Activated T-helper 17 cell treated with anti-CD3 and anti-CD28 coated beads, Interleukin-2, amount 50 U/mL, for 72 hours (primary cell): ENCODE results near the gene C13orf46. TPM values are rescaled to one million over a fixed set of nuclear protein-coding genes. Genes with fewer than 3 reads are reported as not detected.

Experiments used
- ATAC-seq: fragments of 150-1000 bp; cut with Tn5 transposase; replicated peaks from 2 replicates; pipeline ENCODE4 v1.10.0; 2021; ENCODE audit warnings: mild to moderate bottlenecking, moderate library complexity
- H3K27ac Mint-ChIP-seq: one replicate; pipeline ENCODE4 v1.8.0; 2022; ENCODE audit warnings: mixed read lengths
- H3K27me3 Mint-ChIP-seq: one replicate; pipeline ENCODE4 v1.8.0; 2022; ENCODE audit warnings: mixed read lengths
- H3K36me3 Mint-ChIP-seq: one replicate; pipeline ENCODE4 v1.8.0; 2022; ENCODE audit warnings: low read depth, mild to moderate bottlenecking, mixed read lengths
- H3K4me1 Mint-ChIP-seq: one replicate; pipeline ENCODE4 v1.8.0; 2022; ENCODE audit warnings: mixed read lengths
- H3K4me3 Mint-ChIP-seq: one replicate; pipeline ENCODE4 v1.8.0; 2022; ENCODE audit warnings: mild to moderate bottlenecking, mixed read lengths
- H3K9me3 Mint-ChIP-seq: one replicate; pipeline ENCODE4 v1.8.0; 2022; ENCODE audit warnings: mixed read lengths
- total RNA-seq, 2 donors: library from RNA; stranded (reverse); gene quantifications; one replicate each; pipeline ENCODE4 v1.2.3, GENCODE V29; 2022

The C13orf46 gene
- total RNA-seq, 2 donors from 2014 or later: 1.3 to 3.9 TPM

- Mint-ChIP-seq H3K27me3 (no peaks in the 10 kb centered on the region), H3K36me3 (peaks cover 16% of the 10 kb centered on the region), H3K9me3 (no peaks in the 10 kb centered on the region), H3K4me3 (no peak overlapping the region), H3K4me1 (no peaks in the 10 kb centered on the region), H3K27ac (no peak overlapping the region)
- no peak for ATAC-seq
Measured at GRCh38 chr13:113952151-113952982, 21.5 kb downstream of the C13orf46 start.

- peak; percentile 91 for ATAC-seq
- no peak overlapping the region for H3K4me3 Mint-ChIP-seq
- H3K9me3 Mint-ChIP-seq: no peaks in the 10 kb centered on the region
- no peaks in the 10 kb centered on the region for H3K27me3 Mint-ChIP-seq
- H3K4me1 Mint-ChIP-seq: no peaks in the 10 kb centered on the region
- H3K27ac Mint-ChIP-seq: no peak overlapping the region
- H3K36me3 Mint-ChIP-seq: peaks cover 16% of the 10 kb centered on the region
Measured at GRCh38 chr13:113951246-113951999, 22.5 kb downstream of the C13orf46 start.

GRCh38 chr13:113950451-113951245, 23.2 kb downstream of the C13orf46 start:
- H3K36me3 Mint-ChIP-seq: peaks cover 9% of the 10 kb centered on the region
- H3K27ac Mint-ChIP-seq: no peak overlapping the region
- no peaks in the 10 kb centered on the region for H3K27me3 Mint-ChIP-seq
- H3K9me3 Mint-ChIP-seq: no peaks in the 10 kb centered on the region
- ATAC-seq: peak; percentile 23
- no peaks in the 10 kb centered on the region for H3K4me1 Mint-ChIP-seq
- no peak overlapping the region for H3K4me3 Mint-ChIP-seq

GRCh38 chr13:113949546-113949945, 24.3 kb downstream of the C13orf46 start:
- H3K4me3 Mint-ChIP-seq: no peak overlapping the region
- no peaks in the 10 kb centered on the region for H3K27me3 Mint-ChIP-seq
- no peaks in the 10 kb centered on the region for H3K4me1 Mint-ChIP-seq
- no peak overlapping the region for H3K27ac Mint-ChIP-seq
- no peak for ATAC-seq
- no peaks in the 10 kb centered on the region for H3K9me3 Mint-ChIP-seq
- H3K36me3 Mint-ChIP-seq: peaks cover under 1% of the 10 kb centered on the region

- no peaks in the 10 kb centered on the region for H3K9me3 Mint-ChIP-seq
- H3K36me3 Mint-ChIP-seq: no peaks in the 10 kb centered on the region
- no peak overlapping the region for H3K4me3 Mint-ChIP-seq
- H3K27ac Mint-ChIP-seq: peak overlapping the region; percentile 63
- no peak for ATAC-seq
- H3K27me3 Mint-ChIP-seq: no peaks in the 10 kb centered on the region
- H3K4me1 Mint-ChIP-seq: no peaks in the 10 kb centered on the region
Measured at GRCh38 chr13:113948034-113948742, 25.7 kb downstream of the C13orf46 start.

- no peak for ATAC-seq
- H3K27me3 Mint-ChIP-seq: no peaks in the 10 kb centered on the region
- no peaks in the 10 kb centered on the region for H3K36me3 Mint-ChIP-seq
- H3K9me3 Mint-ChIP-seq: no peaks in the 10 kb centered on the region
- H3K4me1 Mint-ChIP-seq: no peaks in the 10 kb centered on the region
- H3K27ac Mint-ChIP-seq: peak overlapping the region; percentile 63
- H3K4me3 Mint-ChIP-seq: no peak overlapping the region
Measured at GRCh38 chr13:113947311-113948033, 26.4 kb downstream of the C13orf46 start.

- Mint-ChIP-seq H3K27me3 (no peaks in the 10 kb centered on the region), H3K4me1 (no peaks in the 10 kb centered on the region), H3K27ac (peak overlapping the region; percentile 36), H3K36me3 (no peaks in the 10 kb centered on the region), H3K4me3 (no peak overlapping the region), H3K9me3 (no peaks in the 10 kb centered on the region)
- ATAC-seq: no peak
Measured at GRCh38 chr13:113946409-113947181, 27.3 kb downstream of the C13orf46 start.

- peak overlapping the region; percentile 36 for H3K27ac Mint-ChIP-seq
- H3K4me3 Mint-ChIP-seq: no peak overlapping the region
- no peaks in the 10 kb centered on the region for H3K9me3 Mint-ChIP-seq
Measured at GRCh38 chr13:113945857-113946408, 27.9 kb downstream of the C13orf46 start.

GRCh38 chr13:113943821-113944565, 29.9 kb downstream of the C13orf46 start:
- no peak overlapping the region for H3K27ac Mint-ChIP-seq
- no peak overlapping the region for H3K4me3 Mint-ChIP-seq
- ATAC-seq: no peak
- no peaks in the 10 kb centered on the region for H3K9me3 Mint-ChIP-seq
- no peaks in the 10 kb centered on the region for H3K27me3 Mint-ChIP-seq
- H3K36me3 Mint-ChIP-seq: no peaks in the 10 kb centered on the region
- no peaks in the 10 kb centered on the region for H3K4me1 Mint-ChIP-seq

More at GRCh38 chr13:113945857-113946408, 27.9 kb downstream of the C13orf46 start:
- no peaks in the 10 kb centered on the region for H3K4me1 Mint-ChIP-seq
- no peaks in the 10 kb centered on the region for H3K27me3 Mint-ChIP-seq
- H3K36me3 Mint-ChIP-seq: no peaks in the 10 kb centered on the region
- ATAC-seq: no peak

GRCh38 chr13:113942591-113943103, 31.2 kb downstream of the C13orf46 start:
- peak overlapping the region; percentile 27 for H3K27ac Mint-ChIP-seq
- H3K27me3 Mint-ChIP-seq: no peaks in the 10 kb centered on the region

GRCh38 chr13:113941571-113942191, 32.2 kb downstream of the C13orf46 start:
- no peak overlapping the region for H3K4me3 Mint-ChIP-seq
- no peaks in the 10 kb centered on the region for H3K4me1 Mint-ChIP-seq
- no peaks in the 10 kb centered on the region for H3K36me3 Mint-ChIP-seq
- peak overlapping the region; percentile 42 for H3K27ac Mint-ChIP-seq
- H3K9me3 Mint-ChIP-seq: no peaks in the 10 kb centered on the region
- ATAC-seq: no peak
- no peaks in the 10 kb centered on the region for H3K27me3 Mint-ChIP-seq

More at GRCh38 chr13:113942591-113943103, 31.2 kb downstream of the C13orf46 start:
- Mint-ChIP-seq H3K4me1 (no peaks in the 10 kb centered on the region), H3K9me3 (no peaks in the 10 kb centered on the region), H3K36me3 (no peaks in the 10 kb centered on the region), H3K4me3 (no peak overlapping the region)
- ATAC-seq: no peak

GRCh38 chr13:113939944-113940297, 34.0 kb downstream of the C13orf46 start:
- no peaks in the 10 kb centered on the region for H3K4me1 Mint-ChIP-seq
- no peak for ATAC-seq
- no peak overlapping the region for H3K4me3 Mint-ChIP-seq
- no peaks in the 10 kb centered on the region for H3K27me3 Mint-ChIP-seq
- no peaks in the 10 kb centered on the region for H3K36me3 Mint-ChIP-seq
- no peak overlapping the region for H3K27ac Mint-ChIP-seq
- no peaks in the 10 kb centered on the region for H3K9me3 Mint-ChIP-seq
